Stimulated activated CD4-positive, alpha-beta T cell treated with anti-CD3 and anti-CD28 coated beads, Interleukin-2, amount 100 ng/mL, for 4 hours (primary cell): ENCODE results near the gene UPK2.
A peak's percentile ranks its signal among the peaks of the same experiment; 100 is the strongest.
"Not testable (repeated sequence)": the region's sequence is repeated elsewhere in the genome, so short reads cannot be mapped to it uniquely, and the experiment has no call there.

Experiments
- DNase-seq: peaks from one replicate; pipeline ENCODE4 v3.0.0-alpha.2; 2020; ENCODE audit warnings: low read depth

The UPK2 gene

DNA sequence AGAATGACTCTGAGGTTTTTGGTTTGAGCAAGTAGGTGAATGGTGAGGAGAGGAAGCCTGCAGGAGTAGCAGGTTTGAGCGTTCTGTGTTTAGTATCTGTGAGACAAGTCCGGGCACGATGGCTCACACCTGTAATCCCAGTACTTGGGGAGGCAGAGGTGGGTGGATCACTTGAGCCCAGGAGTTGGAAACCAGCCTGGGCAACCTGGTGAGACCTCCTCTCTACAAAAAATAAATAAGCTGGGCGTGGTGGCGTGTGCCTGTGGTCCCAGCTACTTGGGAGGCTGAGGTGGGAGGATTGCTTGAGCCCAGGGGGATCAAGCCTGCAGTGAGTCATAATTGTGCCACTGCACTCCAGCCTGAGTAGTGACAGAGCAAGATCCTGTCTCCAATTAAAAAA lies 32.2 kb downstream of the UPK2 start:
- DNase-seq: no peak

DNA sequence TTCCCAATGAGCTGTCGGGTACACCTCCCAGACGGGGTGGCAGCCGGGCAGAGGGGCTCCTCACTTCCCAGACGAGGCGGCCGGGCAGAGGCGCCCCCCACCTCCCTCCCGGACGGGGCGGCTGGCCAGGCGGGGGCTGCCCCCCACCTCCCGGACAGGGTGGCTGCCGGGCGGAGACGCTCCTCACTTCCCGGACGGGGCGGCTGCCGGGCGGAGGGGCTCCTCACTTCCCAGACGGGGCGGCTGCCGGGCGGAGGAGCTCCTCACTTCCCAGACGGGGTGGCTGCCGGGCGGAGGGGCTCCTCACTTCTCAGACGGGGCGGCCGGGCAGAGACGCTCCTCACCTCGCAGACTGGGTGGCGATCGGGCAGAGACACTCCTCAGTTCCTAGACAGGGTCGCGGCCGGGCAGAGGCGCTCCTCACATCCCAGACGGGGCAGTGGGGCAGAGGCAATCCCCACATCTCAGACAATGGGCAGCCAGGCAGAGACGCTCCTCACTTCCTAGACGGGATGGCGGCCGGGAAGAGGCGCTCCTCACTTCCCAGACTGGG lies 35.5 kb downstream of the UPK2 start:
- not testable (repeated sequence) for DNase-seq

DNA sequence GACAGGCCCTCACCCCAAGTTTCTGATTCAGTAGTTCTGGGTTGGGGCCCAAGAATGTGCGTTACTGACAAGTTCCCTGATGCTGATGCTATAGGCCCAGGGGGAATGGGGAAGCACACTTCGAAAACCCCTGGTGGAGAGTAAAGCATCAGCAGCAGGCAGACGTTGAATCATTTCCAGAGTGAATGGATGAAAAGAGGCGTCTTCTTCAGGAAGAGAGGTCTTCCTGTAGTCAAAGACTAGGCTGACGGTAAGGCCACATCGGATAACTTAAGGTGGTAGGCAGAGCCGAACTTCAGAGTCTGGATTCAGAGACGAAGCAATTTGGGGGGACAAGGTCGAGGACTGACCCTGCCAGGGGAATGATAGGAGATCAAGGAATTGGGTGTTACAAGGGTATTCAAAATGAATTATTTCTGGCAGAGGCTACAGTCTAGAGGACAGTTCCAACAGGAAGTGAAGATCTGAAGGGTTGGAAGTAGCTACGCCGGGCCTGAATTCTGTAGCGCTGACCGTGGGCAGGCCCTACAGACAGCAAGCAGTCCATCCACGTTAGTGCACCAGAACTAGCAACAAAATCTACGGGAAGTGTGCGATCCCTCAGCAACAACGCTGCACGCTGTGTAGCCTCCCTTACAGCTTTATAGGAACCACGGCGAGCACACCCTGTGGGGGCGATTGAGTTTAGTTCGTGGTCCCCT lies 41.0 kb downstream of the UPK2 start:
- DNase-seq: no peak

DNA sequence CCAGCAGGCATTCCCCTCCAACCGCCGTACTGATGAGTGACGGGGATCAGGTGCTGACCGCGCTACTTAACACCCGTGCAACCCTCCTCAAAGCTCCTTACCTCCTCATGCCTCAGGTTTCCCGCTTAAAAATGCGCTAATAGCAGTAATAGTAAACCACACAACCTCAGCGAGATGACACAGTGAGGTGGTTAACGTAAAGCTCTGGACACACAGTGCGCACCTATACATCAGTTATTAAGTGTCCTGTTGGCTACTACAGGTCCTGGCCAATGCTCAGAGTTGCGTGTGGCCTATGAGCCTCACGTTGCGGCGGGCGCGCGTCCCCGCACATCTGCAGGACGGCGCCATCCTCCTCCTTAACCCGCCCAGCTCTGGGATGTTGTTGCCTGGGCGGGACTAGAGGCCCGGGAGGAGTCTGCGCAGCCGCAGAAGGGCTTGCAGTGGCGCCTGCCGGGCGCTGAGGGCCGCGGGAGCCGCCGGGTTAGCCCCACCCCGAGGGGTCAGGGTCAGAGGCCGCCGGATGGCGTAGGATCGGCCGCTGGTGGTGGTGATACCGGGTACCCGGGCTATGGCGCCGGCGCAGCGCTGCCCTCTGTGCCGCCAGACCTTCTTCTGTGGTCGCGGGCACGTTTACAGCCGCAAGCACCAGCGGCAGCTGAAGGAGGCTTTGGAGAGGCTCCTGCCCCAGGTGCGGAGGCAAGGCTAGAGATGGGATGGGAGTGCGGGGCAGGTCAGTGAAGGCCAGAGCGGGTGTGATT lies 41.7 kb downstream of the UPK2 start, which contains the start of gene CENATAC:
TSS of gene CENATAC (plus strand) at position 512 of the 761 bp plus-strand sequence. CDS start at position 572, 60 bp downstream.
- peak; percentile 94 for DNase-seq

DNA sequence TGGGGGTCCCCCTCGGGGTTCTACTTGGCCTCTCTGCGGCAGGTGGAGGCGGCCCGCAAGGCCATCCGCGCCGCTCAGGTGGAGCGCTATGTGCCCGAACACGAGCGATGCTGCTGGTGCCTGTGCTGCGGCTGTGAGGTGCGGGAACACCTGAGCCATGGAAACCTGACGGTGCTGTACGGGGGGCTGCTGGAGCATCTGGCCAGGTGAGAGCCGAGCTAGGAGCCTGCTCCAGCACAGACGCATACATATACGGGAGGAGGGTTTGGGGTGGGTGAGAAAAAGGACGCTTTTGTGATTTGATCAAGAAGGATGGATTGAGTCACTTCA lies 42.3 kb downstream of the UPK2 start:
- DNase-seq: no peak

DNA sequence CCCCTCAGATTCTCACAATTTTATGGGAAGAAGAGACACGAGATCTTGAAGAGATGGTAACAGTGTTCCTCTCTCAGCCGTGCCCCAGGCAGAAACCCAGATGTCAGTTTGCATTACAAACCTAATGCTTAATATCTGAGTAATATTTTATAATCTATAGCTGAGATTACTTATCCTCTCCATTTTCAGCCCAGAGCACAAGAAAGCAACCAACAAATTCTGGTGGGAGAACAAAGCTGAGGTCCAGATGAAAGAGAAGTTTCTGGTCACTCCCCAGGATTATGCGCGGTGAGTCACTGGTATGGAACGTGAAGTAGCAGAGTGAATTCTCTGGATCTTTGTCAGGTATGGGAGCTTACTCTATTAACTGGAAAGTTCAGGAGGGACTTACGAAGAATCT lies 42.7 kb downstream of the UPK2 start:
- no peak for DNase-seq

DNA sequence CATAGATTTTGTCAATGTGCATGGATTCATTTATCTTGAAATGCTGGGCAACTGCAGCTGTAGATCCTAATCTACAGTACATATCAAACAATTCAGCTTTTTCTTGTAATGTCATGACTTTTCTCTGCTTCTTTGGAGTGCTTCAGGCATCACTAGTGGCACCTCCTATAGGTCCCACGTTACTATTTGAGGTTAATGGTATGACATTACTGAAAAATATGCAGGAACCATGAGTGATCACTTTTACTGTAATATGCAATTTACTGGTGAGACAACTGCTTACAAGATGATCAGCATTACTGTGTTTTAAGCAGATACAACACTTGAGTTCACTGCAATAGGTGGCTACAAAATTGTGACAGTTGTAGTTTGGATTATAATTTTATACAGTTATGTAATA lies 44.8 kb downstream of the UPK2 start:
- no peak for DNase-seq

DNA sequence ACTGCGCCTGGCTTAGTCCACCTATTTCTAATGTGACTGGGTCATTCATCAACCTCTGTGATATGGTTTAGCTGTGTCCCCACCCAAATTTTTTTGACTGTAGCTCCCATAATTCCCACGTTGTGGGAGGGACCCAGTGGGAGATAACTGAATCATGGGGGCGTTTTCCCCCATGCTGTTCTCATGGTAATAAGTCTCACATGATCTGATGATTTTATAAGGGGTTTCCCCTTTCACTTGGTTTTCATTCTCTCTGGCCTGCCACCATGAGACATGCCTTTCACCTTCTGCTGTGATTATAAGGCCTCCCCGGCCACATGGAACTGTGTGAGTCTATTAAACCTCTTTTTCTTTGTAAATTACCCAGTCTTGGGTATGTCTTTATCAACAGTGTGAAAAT lies 50.6 kb downstream of the UPK2 start:
- DNase-seq: no peak
